ENCODE results near the gene ADAM30.

The ADAM30 gene

DNA sequence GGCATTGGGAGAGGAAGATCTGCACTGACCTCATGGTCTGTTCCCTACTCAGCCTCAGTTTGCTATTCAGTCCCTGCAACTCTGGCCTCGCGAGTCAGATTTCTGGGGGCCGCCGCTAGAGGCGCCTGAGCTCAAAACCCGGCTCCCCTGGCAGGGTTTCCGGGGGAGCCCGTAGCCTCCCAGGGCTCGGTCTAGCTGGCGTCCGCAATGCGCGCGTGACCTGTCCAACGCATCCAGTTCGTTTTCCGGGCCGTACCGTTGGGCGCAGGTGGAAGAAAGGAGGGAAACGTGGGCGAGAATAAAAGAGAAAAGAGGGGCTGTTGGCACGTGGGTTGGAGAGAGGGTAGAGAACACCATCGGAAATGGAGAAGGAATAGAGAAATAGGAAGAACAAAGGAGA, at the start of gene ADAM30:
Gene ADAM30, minus strand, starts transcription at position 213 of the 400 bp plus-strand sequence. Its CDS starts 179 bp downstream, at position 34.
- DNase-seq (ENCODE audit: extremely low spot score, insufficient read length, low read depth) (no peak), FAIRE-seq (no peak)

DNA sequence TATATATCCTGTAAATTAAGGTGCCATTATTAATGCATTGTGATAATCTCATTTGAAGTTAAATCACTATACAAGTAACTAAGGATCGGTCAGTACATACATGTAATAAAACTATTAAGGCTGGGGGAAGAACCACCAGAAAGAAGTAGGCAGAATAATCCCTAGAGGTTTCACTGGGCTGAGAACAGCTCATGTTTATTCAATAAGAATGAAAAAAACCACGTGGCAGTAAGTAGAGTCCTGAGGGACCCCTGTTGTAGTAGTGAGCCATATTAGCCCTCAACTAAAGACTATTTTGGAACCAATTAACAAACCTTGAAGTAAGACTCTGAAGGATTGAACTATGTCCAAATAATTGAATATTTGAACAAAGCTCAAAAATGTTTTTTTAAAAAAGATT, 46.9 kb upstream of the ADAM30 start:
- FAIRE-seq, result no peak
- DNase-seq (ENCODE audit: extremely low spot score, insufficient read length, low read depth), result no peak

DNA sequence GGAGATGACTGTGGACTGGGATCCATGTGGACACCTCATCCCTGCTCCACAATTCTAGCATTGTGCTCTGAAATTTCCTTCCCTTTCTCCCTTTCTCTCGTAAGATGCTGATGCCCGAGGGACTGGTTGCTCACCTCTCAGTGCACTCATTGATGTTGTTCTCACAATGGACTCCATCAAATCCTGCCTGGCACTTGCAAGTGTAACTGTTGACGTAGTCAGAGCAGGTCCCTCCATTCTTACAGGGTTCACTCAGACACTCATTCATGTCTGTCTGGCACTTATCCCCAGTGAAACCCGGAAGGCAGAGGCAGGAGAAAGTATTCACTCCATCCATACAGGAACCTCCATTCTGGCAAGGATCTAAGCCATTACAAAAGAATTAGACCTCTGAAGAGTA, 45.1 kb upstream of the ADAM30 start:
- FAIRE-seq, result no peak
- DNase-seq (ENCODE audit: extremely low spot score, insufficient read length, low read depth), result no peak

DNA sequence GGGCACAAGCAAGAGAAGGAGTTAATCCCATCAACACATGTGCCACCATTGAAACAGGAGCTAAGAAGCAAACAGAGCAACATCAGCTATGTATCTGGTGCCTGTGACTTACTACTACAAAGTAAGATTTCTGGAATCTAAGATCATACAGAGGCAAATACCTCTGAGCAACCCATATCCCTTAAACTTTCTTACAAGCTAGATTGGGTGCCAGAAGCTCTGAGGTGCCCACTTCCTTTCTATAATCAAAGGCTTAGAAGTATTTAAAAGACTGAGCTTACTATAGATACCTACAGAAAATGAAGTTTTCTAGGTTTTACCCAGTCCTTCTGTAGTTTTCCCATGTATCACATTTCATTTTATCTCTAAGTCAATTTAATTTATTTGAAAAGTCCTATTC, 44.4 kb upstream of the ADAM30 start:
- no peak for DNase-seq (ENCODE audit: extremely low spot score, insufficient read length, low read depth)
- FAIRE-seq, result no peak

DNA sequence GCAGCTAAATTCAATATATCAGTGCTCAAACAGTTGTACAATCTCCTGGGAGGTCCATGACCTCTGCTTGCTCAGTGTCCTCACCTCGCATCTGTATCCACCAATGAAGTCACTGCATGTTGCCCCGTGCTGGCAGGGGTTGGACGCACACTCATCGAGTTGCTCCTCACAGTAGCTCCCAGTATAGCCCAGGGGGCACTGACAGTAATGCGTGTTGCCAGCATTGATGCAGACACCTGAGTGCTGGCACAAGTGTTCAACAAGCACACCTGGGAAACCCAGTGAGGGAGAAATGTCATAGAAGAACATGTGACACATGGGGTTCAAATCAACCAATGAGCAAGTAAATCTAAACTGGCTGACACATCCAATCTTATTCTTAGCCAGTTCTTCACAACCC, 40.9 kb upstream of the ADAM30 start:
- FAIRE-seq (no peak), DNase-seq (ENCODE audit: extremely low spot score, insufficient read length, low read depth) (no peak)

DNA sequence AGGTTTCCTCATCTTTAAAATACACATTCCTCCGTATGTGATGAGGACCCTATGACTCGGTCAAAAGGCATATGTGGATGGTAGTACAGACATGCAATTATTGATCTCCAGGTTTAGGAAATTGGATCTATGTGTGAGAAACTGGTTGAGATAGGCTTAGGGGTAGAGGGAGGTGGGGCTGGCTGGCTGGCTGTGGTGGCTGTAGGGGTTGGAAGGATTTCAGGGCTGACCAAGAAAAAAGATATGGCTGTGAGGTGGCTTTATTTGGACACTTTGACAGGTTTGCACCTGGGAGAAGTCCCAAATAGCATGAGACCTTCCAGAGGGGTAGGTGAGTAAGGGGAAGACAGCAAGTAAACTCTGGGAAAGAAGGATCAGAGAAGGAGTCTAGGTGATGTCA, 39.6 kb upstream of the ADAM30 start:
- DNase-seq (ENCODE audit: extremely low spot score, insufficient read length, low read depth), result no peak

DNA sequence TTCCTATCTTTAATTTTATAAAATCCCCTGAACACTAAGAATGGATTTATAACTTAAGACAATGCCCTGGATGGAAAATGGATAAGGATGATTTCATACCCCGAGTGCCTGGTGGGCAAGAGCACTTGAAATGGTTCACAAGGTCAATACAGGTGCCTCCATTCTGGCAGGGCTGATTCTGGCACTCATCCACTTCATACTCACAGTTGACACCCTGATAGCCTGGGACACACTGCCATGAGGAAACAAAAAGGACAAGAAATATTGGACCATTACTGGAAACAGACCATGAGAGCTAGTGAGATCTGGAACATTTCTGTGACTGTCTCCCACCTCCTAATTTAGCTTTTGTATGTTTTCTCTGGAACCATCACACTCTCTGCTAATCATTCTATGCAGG, 39.1 kb upstream of the ADAM30 start:
- FAIRE-seq (no peak), DNase-seq (ENCODE audit: extremely low spot score, insufficient read length, low read depth) (no peak)

More for the DNA sequence above, 39.6 kb upstream of the ADAM30 start:
- FAIRE-seq, result no peak

DNA sequence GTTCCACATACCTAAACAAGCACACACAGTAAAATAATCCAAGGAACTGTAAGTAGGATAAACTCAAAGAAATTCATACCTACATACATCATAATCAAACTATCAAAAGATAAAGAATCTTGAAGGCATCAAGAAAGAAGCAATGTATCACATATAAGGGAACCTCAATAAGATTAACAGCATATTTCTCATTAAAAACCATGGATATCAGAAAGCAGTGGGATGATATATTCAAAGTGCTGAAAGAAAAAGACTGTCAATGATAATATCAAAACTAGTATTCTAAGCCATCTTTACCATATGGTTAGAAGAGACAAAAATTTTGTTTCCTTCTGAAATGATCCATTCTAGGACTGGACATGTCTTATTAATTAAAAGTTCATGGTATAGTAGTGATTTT, 37.1 kb upstream of the ADAM30 start:
- DNase-seq (ENCODE audit: extremely low spot score, insufficient read length, low read depth), result no peak
- FAIRE-seq, result no peak

DNA sequence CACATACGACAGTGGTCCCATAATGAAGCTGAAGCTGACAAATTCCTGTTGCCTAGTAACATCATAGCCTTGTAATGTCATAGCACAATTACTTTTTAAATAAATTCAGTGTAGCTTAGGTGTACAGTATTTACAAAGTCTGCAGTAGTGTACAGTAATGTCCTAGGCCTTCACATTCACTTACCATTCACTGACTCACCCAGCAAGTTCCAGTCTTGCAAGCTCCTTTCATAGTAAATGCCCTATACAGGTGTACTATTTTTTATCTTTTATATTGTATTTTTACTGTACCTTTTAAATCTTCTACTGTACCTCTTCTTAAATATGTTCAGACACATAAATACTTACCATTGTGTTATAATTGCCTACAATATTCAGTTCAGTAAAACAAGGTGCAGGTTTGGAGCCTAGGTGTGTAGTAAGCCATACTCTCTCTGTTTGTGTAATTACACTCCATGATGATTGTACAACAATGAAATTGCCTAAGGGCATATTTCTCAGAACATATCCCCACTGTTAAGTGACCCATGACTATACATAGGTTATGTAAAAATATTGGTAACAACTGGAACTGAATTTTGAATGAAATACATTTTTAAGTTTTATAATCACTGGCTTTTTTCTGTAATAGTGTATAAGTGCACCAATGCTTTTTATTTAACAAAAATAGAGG, 33.5 kb upstream of the ADAM30 start:
- DNase-seq (ENCODE audit: extremely low spot score, insufficient read length, low read depth), result no peak
- no peak for FAIRE-seq

DNA sequence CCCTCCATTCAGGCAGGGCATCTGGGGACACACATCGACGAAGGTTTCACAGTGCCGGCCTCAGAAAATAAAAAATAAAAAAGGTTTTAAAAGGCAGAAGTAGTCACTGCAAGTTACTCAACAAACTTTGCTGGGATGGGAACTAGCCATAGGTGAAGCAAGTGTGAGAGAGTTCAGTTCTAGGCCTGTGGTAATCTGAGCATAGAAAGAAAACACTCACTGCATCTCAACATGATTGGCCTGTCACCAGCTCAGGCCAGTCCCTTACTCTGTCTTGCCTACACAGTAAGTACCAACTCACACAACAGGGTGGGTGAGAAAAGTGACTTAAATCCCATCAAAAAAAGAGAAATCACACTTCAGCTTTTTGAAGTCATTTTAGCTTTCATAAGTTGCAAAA, 30.2 kb upstream of the ADAM30 start:
- DNase-seq (ENCODE audit: extremely low spot score, insufficient read length, low read depth) (no peak), FAIRE-seq (no peak)

DNA sequence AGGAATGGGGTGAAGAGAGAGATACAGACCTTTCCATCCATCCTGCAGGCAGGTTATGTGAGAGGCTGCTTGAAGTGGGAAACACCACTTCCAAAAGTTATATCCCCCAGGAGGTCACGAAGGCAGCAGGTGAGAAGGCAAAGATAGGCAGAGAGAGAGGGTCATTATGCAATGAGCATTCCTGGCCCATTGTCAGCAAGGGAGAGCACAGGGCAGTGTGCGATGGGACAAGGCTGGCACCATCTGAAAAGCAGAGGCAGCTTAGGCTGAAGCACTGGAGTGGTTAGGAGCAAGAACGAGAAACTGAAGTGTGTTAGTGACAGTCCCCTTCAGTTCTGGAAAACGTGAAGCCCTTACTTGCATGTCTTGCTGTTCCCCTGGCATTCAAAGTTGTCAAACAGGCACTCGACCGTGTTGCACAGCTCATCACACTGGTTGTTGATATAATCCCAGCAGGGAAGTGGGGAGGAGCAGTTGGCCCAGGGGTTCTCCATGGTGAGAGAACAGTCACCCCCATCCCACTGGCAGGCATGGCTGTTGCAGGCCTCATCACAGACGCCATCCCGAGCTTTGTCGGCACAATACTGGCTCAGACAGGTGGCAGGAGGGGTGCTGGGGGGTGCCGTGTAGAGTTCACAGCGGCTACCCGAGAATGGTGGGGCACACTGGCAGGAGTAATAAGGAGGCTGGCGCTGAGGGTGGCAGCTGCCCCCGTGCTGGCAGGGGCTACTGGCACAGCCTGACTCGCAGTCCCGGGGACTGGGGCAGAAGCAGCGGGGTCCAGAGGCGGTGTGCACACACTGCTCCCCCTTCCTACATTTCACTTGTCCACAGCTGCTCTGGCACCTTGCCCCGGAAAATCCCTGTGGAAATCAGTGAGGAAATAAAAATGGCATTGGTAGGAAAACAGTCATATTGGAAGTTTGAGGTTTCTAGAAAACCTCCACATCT, 28.9 kb upstream of the ADAM30 start:
- FAIRE-seq (no peak), DNase-seq (ENCODE audit: extremely low spot score, insufficient read length, low read depth) (no peak)

DNA sequence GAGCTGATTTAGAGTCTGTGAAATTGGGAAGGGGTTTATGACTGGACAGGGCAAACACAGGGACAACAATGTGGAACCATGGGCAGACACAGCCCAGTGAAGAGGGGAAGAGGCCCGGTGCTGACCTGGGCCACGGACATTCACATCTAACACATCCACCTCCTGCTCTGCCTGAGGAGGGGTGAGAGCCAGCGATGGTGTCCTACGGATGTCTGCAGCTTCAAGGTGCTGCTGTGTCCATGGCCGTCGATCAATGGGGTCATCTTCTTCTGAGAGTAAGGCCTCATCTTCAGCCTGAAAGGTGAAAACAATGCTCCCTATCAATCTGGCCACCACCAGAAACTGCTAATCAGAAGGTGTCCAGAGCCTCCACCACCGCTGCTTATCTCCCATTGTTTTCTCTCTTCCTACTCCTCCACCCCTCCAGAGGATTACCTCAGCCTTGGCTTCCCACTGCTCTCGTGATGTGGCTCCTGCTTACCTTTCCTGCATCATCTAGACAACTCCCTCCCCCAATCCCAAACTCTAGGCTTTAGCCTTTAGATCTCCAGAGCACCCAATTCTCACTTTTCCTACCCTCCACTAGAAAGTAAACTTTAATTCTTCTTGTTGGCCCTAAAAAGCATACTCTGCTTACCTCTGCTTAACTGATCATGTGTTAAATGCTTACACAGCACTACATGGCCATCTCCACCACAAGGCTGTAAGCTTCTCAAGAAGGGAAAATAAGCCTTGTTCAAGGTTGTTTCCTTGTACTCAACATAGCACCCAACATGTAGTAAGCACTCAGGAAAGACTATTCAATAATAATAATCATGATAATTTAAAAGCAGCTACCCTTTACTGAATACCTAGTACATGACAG, 24.0 kb upstream of the ADAM30 start:
- DNase-seq (ENCODE audit: extremely low spot score, insufficient read length, low read depth) (no peak), FAIRE-seq (no peak)

DNA sequence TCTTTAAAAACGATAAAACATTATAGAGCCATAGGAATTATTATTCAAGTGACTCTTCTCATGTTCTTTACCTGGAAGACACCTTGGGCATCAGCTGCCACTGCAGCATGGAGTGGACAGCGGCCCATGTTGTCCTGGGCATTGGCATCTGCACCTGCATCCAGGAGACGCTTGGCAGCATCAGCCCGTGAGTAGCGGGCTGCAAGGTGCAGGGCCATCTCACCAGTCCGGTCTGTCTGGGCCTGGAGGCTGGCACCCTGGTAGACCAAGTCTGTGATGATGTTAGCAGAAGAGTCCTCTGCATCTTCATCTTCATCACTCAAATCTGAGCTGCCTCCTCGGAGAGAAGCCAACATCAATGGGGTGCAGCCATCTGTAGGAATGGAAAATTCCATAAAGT, 22.9 kb upstream of the ADAM30 start:
- no peak for DNase-seq (ENCODE audit: extremely low spot score, insufficient read length, low read depth)
- no peak for FAIRE-seq

DNA sequence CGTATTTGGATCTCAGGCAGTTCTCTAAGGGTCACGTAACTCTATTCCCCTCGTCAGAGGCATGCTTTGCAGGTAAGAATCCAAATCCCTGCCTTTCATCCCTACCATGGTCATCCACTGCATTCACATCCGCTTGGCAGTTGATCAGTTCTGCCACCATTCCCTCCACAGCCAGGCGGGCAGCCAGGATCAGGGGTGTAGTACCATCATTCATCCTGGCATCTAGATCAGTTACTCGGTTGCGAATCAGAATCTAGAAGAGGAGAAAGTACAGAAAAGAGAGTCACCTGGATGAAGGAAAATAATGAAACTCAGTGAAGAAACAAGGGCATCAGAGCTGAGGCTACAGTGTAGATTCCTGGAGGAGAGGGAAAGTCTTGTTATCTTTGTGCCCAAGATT, 22.0 kb upstream of the ADAM30 start:
- FAIRE-seq (no peak), DNase-seq (ENCODE audit: extremely low spot score, insufficient read length, low read depth) (no peak)

DNA sequence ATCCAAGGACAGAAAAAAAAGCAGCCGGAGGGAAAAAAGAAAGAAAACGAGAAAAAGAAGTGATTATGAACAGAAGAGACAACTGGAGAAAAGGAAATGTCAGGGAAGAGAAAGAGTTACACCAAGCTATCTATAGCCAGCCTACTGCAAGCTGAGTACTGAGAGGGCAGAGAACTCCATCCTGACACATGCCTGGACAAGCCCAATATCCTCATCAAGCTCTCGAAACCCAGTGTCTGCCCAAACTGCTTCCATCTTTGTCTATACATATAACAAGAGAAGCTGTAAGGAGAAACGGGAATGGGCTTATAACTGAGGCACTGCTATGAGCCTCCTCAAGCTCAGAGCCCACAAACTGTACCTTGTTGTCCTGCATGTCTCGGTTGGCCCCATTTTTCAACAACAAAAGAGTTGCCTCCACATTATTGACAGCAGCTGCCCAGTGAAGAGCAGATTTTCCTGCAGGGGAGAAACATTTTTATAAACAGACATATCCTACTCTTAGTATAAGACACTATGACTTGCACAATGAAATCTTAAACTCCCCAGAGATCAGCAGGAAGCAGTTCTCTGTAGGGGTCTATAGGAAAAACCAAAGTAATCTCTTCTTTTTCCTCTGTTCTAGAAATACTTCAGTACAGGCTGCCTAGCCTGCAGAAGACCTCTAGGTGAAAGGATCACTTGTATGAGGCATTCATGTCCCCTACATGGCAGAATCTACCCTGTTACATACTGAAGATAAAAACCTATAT, 21.2 kb upstream of the ADAM30 start:
- FAIRE-seq (no peak), DNase-seq (ENCODE audit: extremely low spot score, insufficient read length, low read depth) (no peak)

DNA sequence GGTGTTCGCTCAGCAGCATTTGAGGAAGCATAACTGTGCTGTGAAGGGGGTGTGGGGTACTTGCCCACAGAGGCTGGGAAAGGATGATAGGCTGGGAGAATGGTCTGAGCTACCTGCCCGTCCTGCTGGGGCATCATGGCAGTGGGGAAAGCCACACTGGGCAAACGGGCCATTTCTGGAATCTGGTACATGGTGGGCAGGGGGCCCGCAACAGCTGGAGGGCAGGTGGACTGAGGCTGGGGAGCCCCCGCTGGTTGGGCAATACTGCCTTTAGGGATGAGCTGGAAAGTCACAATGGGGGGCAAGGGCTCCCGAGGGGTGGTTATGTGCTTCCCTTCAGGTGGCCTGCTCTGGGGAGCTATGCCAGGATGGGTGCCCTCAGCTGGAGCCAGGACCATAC, 19.2 kb upstream of the ADAM30 start:
- no peak for FAIRE-seq
- no peak for DNase-seq (ENCODE audit: extremely low spot score, insufficient read length, low read depth)

DNA sequence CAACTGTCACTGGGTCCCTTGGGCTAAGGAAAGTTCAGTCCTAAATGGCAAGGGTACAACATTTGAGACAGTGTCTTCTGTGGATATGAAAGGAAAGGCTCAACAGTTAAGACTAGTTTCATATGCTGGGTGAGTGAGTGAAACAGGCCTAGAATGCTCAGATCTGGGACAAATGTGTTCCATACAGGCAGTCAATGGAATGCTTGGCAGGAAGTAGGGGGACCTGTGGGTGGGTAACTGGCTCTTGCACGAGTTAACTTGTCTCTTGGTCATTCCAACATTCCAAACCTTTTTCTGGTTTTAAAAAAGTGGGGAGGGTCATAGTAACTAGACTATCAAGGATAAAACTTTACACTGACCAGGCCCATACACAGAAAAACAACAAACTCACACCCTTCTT, 17.8 kb upstream of the ADAM30 start:
- FAIRE-seq (no peak), DNase-seq (ENCODE audit: extremely low spot score, insufficient read length, low read depth) (no peak)

DNA sequence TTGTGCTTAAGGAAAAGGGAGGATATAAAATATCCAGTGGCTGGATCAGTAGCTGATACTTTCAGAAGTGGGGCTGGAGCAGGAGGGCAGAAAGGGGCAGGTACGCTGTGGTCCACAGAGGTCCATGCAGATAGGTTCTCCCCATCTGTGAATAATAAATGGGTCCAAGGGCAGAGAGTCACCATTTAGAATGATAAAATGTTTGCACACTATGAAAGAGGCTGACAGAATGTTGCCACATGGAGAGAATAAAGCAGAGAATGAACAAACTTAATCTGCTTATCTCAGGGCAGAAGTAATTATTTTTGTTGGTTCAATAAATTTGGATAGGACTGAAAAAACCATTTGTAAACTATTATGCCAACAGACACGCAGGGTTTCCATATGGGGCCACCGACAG, 16.6 kb upstream of the ADAM30 start:
- DNase-seq (ENCODE audit: extremely low spot score, insufficient read length, low read depth) (no peak), FAIRE-seq (no peak)

DNA sequence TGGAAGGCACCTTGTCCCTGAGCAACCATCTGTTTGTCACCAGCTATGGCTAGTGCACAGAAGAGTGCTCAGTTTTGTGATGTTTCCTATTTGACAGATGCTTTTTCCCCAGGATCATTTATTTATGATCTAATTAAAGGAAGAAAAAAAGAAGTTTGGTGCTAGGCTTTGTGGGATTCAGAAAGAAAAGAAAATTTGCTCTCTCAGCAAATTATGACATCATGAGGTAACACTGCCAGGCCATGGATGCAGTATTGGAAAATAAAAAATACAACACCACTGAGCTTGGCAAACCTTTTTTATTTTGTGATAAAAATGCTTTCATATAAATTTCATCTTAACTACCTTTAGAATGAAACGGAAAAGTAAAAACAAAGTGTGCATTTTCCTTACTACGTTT, 15.5 kb upstream of the ADAM30 start:
- FAIRE-seq (no peak), DNase-seq (ENCODE audit: extremely low spot score, insufficient read length, low read depth) (no peak)

DNA sequence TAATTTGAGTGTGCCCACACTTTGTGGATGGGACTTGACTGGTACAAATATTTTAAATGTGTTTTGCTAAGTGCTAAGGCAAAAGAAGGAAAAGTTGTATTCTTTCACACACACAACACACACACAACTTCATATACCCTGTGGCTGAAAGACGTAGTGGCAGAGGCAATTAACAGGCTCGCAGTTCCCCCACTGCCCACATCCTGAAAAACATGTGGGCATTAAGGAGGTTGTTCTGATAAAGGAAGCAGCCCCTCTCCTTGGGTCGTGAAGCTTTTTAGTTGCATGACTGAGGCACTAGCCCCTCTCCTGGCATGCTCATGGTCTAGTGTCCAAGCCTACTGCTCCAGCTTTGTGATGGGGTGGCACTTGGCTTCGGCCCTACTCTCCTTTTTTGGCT, 14.3 kb upstream of the ADAM30 start:
- no peak for DNase-seq (ENCODE audit: extremely low spot score, insufficient read length, low read depth)
- no peak for FAIRE-seq
